Activated naive CD4-positive, alpha-beta T cell treated with anti-CD3 and anti-CD28 coated beads, Interleukin-2, amount 50 U/mL, for 72 hours (primary cell): Measurements from ENCODE around the gene RBBP6. TPM values are rescaled to one million over a fixed set of nuclear protein-coding genes. Genes with fewer than 3 reads are reported as not detected.
"Not testable (repeated sequence)": the region's sequence is repeated elsewhere in the genome, so short reads cannot be mapped to it uniquely, and the experiment has no call there.

Source experiments
- ATAC-seq, 2 donors: fragments of 150-1000 bp; cut with Tn5 transposase; 2 replicates each; pipeline ENCODE4 v1.10.0; 2021; ENCODE audit warnings: mild to moderate bottlenecking in 2 of 2, moderate library complexity in 2 of 2
- DNase-seq, 2 donors: peaks; one replicate each; pipeline ENCODE4 v3.0.0; 2021 to 2022; ENCODE audit warnings: low spot score in 2 of 2
- H3K27ac Mint-ChIP-seq, 2 donors: one replicate each; pipeline ENCODE4 v1.8.0; 2022; ENCODE audit warnings: mild to moderate bottlenecking in 2 of 2, mixed read lengths in 2 of 2
- H3K36me3 Mint-ChIP-seq, 2 donors: one replicate each; pipeline ENCODE4 v1.8.0; 2022; ENCODE audit warnings: mixed read lengths in 2 of 2
- H3K9me3 Mint-ChIP-seq, 2 donors: one replicate each; pipeline ENCODE4 v1.8.0; 2022; ENCODE audit warnings: mixed read lengths in 2 of 2
- total RNA-seq, 2 donors: library from RNA; stranded (reverse); gene quantifications; one replicate each; pipeline ENCODE4 v1.2.3, GENCODE V29; 2022

RBBP6 gene
- 10 to 100 TPM; 69.7 to 76.2 TPM for total RNA-seq

- peaks cover 29 to 33% of the 10 kb centered on the region in 2 donors for H3K36me3 Mint-ChIP-seq
These were observed at the start of gene RBBP6 for GRCh38 chr16:24539295-24539849. Gene RBBP6 (plus strand): TSS chr16:24539566. CDS start chr16:24540627, 1,061 bp downstream.

GRCh38 chr16:24490866-24491265, 48.5 kb upstream of the RBBP6 start:
- H3K36me3 Mint-ChIP-seq, result peaks cover 5 to 8% of the 10 kb centered on the region in 2 donors
- H3K9me3 Mint-ChIP-seq, result peaks cover 0 to 4% of the 10 kb centered on the region in 2 donors
- no peak overlapping the region for H3K27ac Mint-ChIP-seq
- DNase-seq, result no peak
- ATAC-seq, result no peak

More at GRCh38 chr16:24539295-24539849, at the start of gene RBBP6:
- H3K27ac Mint-ChIP-seq, result peak within 1 kb of the TSS; percentile 96 to 100
- DNase-seq, result peak; percentile 96 to 97
- peak; percentile 89 to 91 for ATAC-seq
- no peaks in the 10 kb centered on the region for H3K9me3 Mint-ChIP-seq

- Mint-ChIP-seq H3K36me3 (peaks cover 5 to 8% of the 10 kb centered on the region in 2 donors), H3K9me3 (peaks cover 0 to 4% of the 10 kb centered on the region in 2 donors), H3K27ac (peak overlapping the region in 1 of 2 donors; percentile 29)
- DNase-seq, result no peak
- no peak for ATAC-seq
These were observed 47.6 kb upstream of the RBBP6 start for GRCh38 chr16:24491731-24492130.

GRCh38 chr16:24493821-24494220, 45.5 kb upstream of the RBBP6 start:
- ATAC-seq (no peak), DNase-seq (no peak)
- Mint-ChIP-seq H3K27ac (no peak overlapping the region), H3K36me3 (peaks cover 1 to 2% of the 10 kb centered on the region in 2 donors), H3K9me3 (no peaks in the 10 kb centered on the region)

- H3K9me3 Mint-ChIP-seq, H3K27ac Mint-ChIP-seq, H3K36me3 Mint-ChIP-seq, DNase-seq, ATAC-seq: not testable (repeated sequence)
These were observed 44.2 kb upstream of the RBBP6 start for GRCh38 chr16:24495207-24495606.

GRCh38 chr16:24497440-24497839, 41.9 kb upstream of the RBBP6 start:
- ATAC-seq (no peak), DNase-seq (no peak)
- Mint-ChIP-seq H3K36me3 (no peaks in the 10 kb centered on the region), H3K9me3 (no peaks in the 10 kb centered on the region), H3K27ac (no peak overlapping the region)

- no peaks in the 10 kb centered on the region for H3K9me3 Mint-ChIP-seq
- H3K27ac Mint-ChIP-seq, result no peak overlapping the region
- peak in 1 of 2 donors; percentile 23 for DNase-seq
- no peaks in the 10 kb centered on the region for H3K36me3 Mint-ChIP-seq
- no peak for ATAC-seq
These were observed 40.1 kb upstream of the RBBP6 start for GRCh38 chr16:24499193-24499814.

- Mint-ChIP-seq H3K9me3 (no peaks in the 10 kb centered on the region), H3K27ac (no peak overlapping the region), H3K36me3 (no peaks in the 10 kb centered on the region)
- DNase-seq (peak; percentile 57 to 62), ATAC-seq (peak; percentile 84 to 90)
These were observed 34.7 kb upstream of the RBBP6 start for GRCh38 chr16:24504472-24505345.

- Mint-ChIP-seq H3K9me3 (no peaks in the 10 kb centered on the region), H3K36me3 (no peaks in the 10 kb centered on the region), H3K27ac (no peak overlapping the region)
- DNase-seq, result no peak
- no peak for ATAC-seq
These were observed 33.4 kb upstream of the RBBP6 start for GRCh38 chr16:24505959-24506358.

- H3K27ac Mint-ChIP-seq, result no peak overlapping the region
- no peak for ATAC-seq
- H3K9me3 Mint-ChIP-seq, result no peaks in the 10 kb centered on the region
- no peaks in the 10 kb centered on the region for H3K36me3 Mint-ChIP-seq
- DNase-seq, result no peak
These were observed 31.3 kb upstream of the RBBP6 start for GRCh38 chr16:24507959-24508480.

- Mint-ChIP-seq H3K36me3 (no peaks in the 10 kb centered on the region), H3K9me3 (no peaks in the 10 kb centered on the region), H3K27ac (no peak overlapping the region)
- no peak for ATAC-seq
- no peak for DNase-seq
These were observed 30.8 kb upstream of the RBBP6 start for GRCh38 chr16:24508614-24509013.

GRCh38 chr16:24509536-24509935, 29.8 kb upstream of the RBBP6 start:
- Mint-ChIP-seq H3K9me3 (no peaks in the 10 kb centered on the region), H3K27ac (no peak overlapping the region), H3K36me3 (no peaks in the 10 kb centered on the region)
- ATAC-seq, result no peak
- no peak for DNase-seq

- DNase-seq (no peak), ATAC-seq (no peak)
- H3K9me3 Mint-ChIP-seq, result no peaks in the 10 kb centered on the region
- no peaks in the 10 kb centered on the region for H3K36me3 Mint-ChIP-seq
- no peak overlapping the region for H3K27ac Mint-ChIP-seq
These were observed 28.2 kb upstream of the RBBP6 start for GRCh38 chr16:24511174-24511573.

GRCh38 chr16:24511792-24512191, 27.6 kb upstream of the RBBP6 start:
- DNase-seq, result no peak
- H3K36me3 Mint-ChIP-seq, result no peaks in the 10 kb centered on the region

GRCh38 chr16:24514096-24514495, 25.3 kb upstream of the RBBP6 start:
- no peak for DNase-seq
- H3K9me3 Mint-ChIP-seq, result no peaks in the 10 kb centered on the region
- no peaks in the 10 kb centered on the region for H3K36me3 Mint-ChIP-seq
- no peak overlapping the region for H3K27ac Mint-ChIP-seq
- no peak for ATAC-seq

More at GRCh38 chr16:24511792-24512191, 27.6 kb upstream of the RBBP6 start:
- H3K27ac Mint-ChIP-seq, result no peak overlapping the region
- no peaks in the 10 kb centered on the region for H3K9me3 Mint-ChIP-seq
- ATAC-seq, result no peak

GRCh38 chr16:24515186-24515585, 24.2 kb upstream of the RBBP6 start:
- Mint-ChIP-seq H3K27ac (no peak overlapping the region), H3K9me3 (no peaks in the 10 kb centered on the region), H3K36me3 (no peaks in the 10 kb centered on the region)
- DNase-seq, result no peak
- no peak for ATAC-seq
